H9 (cell line): Measurements from ENCODE around the gene SH3TC2. TPM values are rescaled to one million over a fixed set of nuclear protein-coding genes. Genes with fewer than 3 reads are reported as not detected.

ENCODE experiments used
- DNase-seq: peaks from one replicate; pipeline ENCODE4 v3.0.0-alpha.2; 2017
- H2AFZ ChIP-seq: one replicate; pipeline ENCODE4 v1.6.1; 2013; ENCODE audit warnings: mild to moderate bottlenecking, low read length, control low read depth, moderate library complexity
- H2AK5ac ChIP-seq: 2 replicates; pipeline ENCODE4 v1.6.1; 2013; ENCODE audit warnings: low read length, control low read depth, mixed read lengths; ENCODE audit not compliant: insufficient read length
- H2BK120ac ChIP-seq: one replicate; pipeline ENCODE4 v1.6.1; 2013; ENCODE audit warnings: low read depth, mild to moderate bottlenecking, low read length, control low read depth, inconsistent platforms; ENCODE audit not compliant: poor library complexity, severe bottlenecking
- H2BK12ac ChIP-seq: 2 replicates; pipeline ENCODE4 v1.6.1; 2013; ENCODE audit warnings: low read length, control low read depth, mixed read lengths, low read depth; ENCODE audit not compliant: insufficient read length
- H2BK15ac ChIP-seq: 2 replicates; pipeline ENCODE4 v1.6.1; 2013; ENCODE audit warnings: low read depth, low read length, control low read depth
- H2BK20ac ChIP-seq: one replicate; pipeline ENCODE4 v1.6.1; 2013; ENCODE audit warnings: low read depth, mild to moderate bottlenecking, low read length, control low read depth, inconsistent platforms; ENCODE audit not compliant: poor library complexity, severe bottlenecking
- H2BK5ac ChIP-seq: 2 replicates; pipeline ENCODE4 v1.6.1; 2013; ENCODE audit warnings: low read length, control low read depth, mixed read lengths; ENCODE audit not compliant: insufficient read length
- H3K14ac ChIP-seq: 2 replicates; pipeline ENCODE4 v1.6.1; 2013; ENCODE audit warnings: low read length, control low read depth; ENCODE audit not compliant: insufficient read depth
- H3K18ac ChIP-seq: 2 replicates; pipeline ENCODE4 v1.6.1; 2013; ENCODE audit warnings: low read depth, mild to moderate bottlenecking, mixed read lengths, low read length, control low read depth; ENCODE audit not compliant: insufficient read length
- H3K23ac ChIP-seq: 2 replicates; pipeline ENCODE4 v1.6.1; 2013; ENCODE audit warnings: low read length, control low read depth, mixed read lengths, low read depth; ENCODE audit not compliant: insufficient read length
- H3K23me2 ChIP-seq: 2 replicates; pipeline ENCODE4 v1.6.1; 2013; ENCODE audit warnings: low read depth, mild to moderate bottlenecking, mixed read lengths, low read length, control low read depth; ENCODE audit not compliant: insufficient read length, poor library complexity, severe bottlenecking
- H3K27ac ChIP-seq: 2 replicates; pipeline ENCODE4 v1.5.1; 2013; ENCODE audit warnings: low read length, control low read depth, mixed read lengths, low read depth; ENCODE audit not compliant: insufficient read length
- H3K27me3 ChIP-seq: 2 replicates; pipeline ENCODE4 v1.6.1; 2013; ENCODE audit warnings: low read length, control low read depth, inconsistent platforms; ENCODE audit not compliant: insufficient read depth
- H3K4ac ChIP-seq: 2 replicates; pipeline ENCODE4 v1.6.1; 2013; ENCODE audit warnings: low read depth, mild to moderate bottlenecking, control low read depth, inconsistent platforms, low read length, moderate library complexity
- H3K4me1 ChIP-seq: 2 replicates; pipeline ENCODE4 v1.6.1; 2013; ENCODE audit warnings: low read length, control low read depth, inconsistent platforms; ENCODE audit not compliant: insufficient read depth
- H3K4me2 ChIP-seq: 2 replicates; pipeline ENCODE4 v1.6.1; 2013; ENCODE audit warnings: low read length, control low read depth, mixed read lengths; ENCODE audit not compliant: insufficient read length, insufficient read depth
- H3K56ac ChIP-seq: 2 replicates; pipeline ENCODE4 v1.6.1; 2013; ENCODE audit warnings: low read depth, mild to moderate bottlenecking, mixed read lengths, low read length, control low read depth; ENCODE audit not compliant: insufficient read length
- H3K79me1 ChIP-seq: 2 replicates; pipeline ENCODE4 v1.6.1; 2013; ENCODE audit warnings: low read depth, mild to moderate bottlenecking, moderate library complexity, low read length, control low read depth, inconsistent platforms; ENCODE audit not compliant: insufficient read depth, poor library complexity, severe bottlenecking
- H3K79me2 ChIP-seq: 2 replicates; pipeline ENCODE4 v1.6.1; 2013; ENCODE audit warnings: low read length, control low read depth, inconsistent platforms; ENCODE audit not compliant: insufficient read depth
- H3K9ac ChIP-seq: 2 replicates; pipeline ENCODE4 v1.6.1; 2013; ENCODE audit warnings: low read length, control low read depth, mixed read lengths; ENCODE audit not compliant: insufficient read length; ENCODE audit errors: extremely low read depth
- H3K9me3 ChIP-seq: one replicate; pipeline ENCODE4 v1.6.1; 2013; ENCODE audit warnings: low read depth, low read length, inconsistent platforms; ENCODE audit not compliant: control insufficient read depth
- H3T11ph ChIP-seq: one replicate; pipeline ENCODE4 v1.6.1; 2013; ENCODE audit warnings: mild to moderate bottlenecking, low read length, control low read depth, inconsistent platforms
- H4K20me1 ChIP-seq: one replicate; pipeline ENCODE4 v1.6.1; 2013; ENCODE audit not compliant: control insufficient read depth, insufficient read length, insufficient read depth
- H4K5ac ChIP-seq: 2 replicates; pipeline ENCODE4 v1.6.1; 2013; ENCODE audit warnings: low read depth, mild to moderate bottlenecking, mixed read lengths, low read length, control low read depth; ENCODE audit not compliant: insufficient read length
- H4K8ac ChIP-seq: replicated peaks from 2 replicates; pipeline ENCODE4 v1.6.1; 2013; ENCODE audit warnings: low read length, control low read depth, mixed read lengths, low read depth; ENCODE audit not compliant: insufficient read length
- H4K91ac ChIP-seq: 2 replicates; pipeline ENCODE4 v1.6.1; 2013; ENCODE audit warnings: low read depth, mild to moderate bottlenecking, moderate library complexity, mixed read lengths, low read length, control low read depth; ENCODE audit not compliant: insufficient read length
- H3K27ac Mint-ChIP-seq, 3 experiments: 2 replicates in 2 of 3; 3 replicates in 1 of 3; pipeline ENCODE4 v1.8.0; 2020 to 2021; ENCODE audit warnings: mixed read lengths in 3 of 3, mild to moderate bottlenecking in 1 of 3, moderate library complexity in 1 of 3
- H3K27me3 Mint-ChIP-seq: 2 replicates; pipeline ENCODE4 v1.8.0; 2021; ENCODE audit warnings: low read depth, mild to moderate bottlenecking, moderate library complexity, mixed read lengths
- H3K36me3 Mint-ChIP-seq, 3 experiments: 2 replicates in 2 of 3; 3 replicates in 1 of 3; pipeline ENCODE4 v1.8.0; 2020 to 2021; ENCODE audit warnings: low read depth in 3 of 3, mixed read lengths in 3 of 3; ENCODE audit not compliant: insufficient read depth in 1 of 3
- H3K4me1 Mint-ChIP-seq, 2 experiments: 2 replicates each; pipeline ENCODE4 v1.8.0; 2020; ENCODE audit warnings: mixed read lengths in 2 of 2
- H3K4me3 Mint-ChIP-seq, 2 experiments: 2 replicates in 1 of 2; 3 replicates in 1 of 2; pipeline ENCODE4 v1.8.0; 2020 to 2021; ENCODE audit warnings: mild to moderate bottlenecking in 2 of 2, mixed read lengths in 2 of 2, moderate library complexity in 1 of 2
- H3K9me3 Mint-ChIP-seq, 2 experiments: 2 replicates in 1 of 2; 3 replicates in 1 of 2; pipeline ENCODE4 v1.8.0; 2020; ENCODE audit warnings: mild to moderate bottlenecking in 2 of 2, mixed read lengths in 2 of 2, moderate library complexity in 1 of 2
- WGBS: extraction: QIAGEN DNeasy Blood & Tissue Kit; methylation state at CpG from one replicate; pipeline ENCODE4 v1.1.7; 2013; ENCODE audit warnings: missing lambda C conversion rate, low lambda C conversion rate, mixed read lengths; ENCODE audit not compliant: insufficient read length; ENCODE audit errors: extremely low coverage; 5-methylcytosine and 5-hydroxymethylcytosine counted together
- total RNA-seq: library from RNA; stranded (reverse); gene quantifications from 2 replicates; pipeline ENCODE4 v1.2.1, GENCODE V29; 2021
- TF ChIP-seq, protein P1 (sequence below): fragments of 200-600 bp; sonication (generic); conservative IDR thresholded peaks from 3 replicates; pipeline ENCODE4 v1.8.0; 2021; ENCODE audit warnings: antibody characterized with exemption, mild to moderate bottlenecking

Gene SH3TC2
- total RNA-seq, 1 experiment from 2014 or later = not detected

DNA sequence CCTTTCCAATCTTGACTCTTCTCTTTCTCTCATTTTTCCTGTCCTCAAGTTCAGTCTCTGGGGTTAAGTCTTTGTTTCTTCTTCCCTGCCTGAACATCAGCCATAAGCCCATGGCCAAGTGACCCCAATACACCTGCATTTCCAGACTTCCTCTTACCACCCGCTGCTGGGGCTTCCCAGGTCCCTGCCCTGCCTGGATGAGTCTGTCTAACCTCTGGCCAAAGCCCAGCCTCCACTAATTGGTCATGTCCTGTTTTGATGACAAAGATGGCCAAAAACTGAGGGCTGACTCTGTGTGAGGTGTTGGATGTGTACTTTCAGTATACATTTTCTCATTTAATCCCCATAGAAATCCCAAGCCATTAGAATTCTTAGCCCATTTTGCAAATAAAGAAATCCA, 47.3 kb downstream of the SH3TC2 start:
- H3T11ph ChIP-seq = no peak overlapping the region
- no peak overlapping the region for H3K4ac ChIP-seq
- H2BK20ac ChIP-seq = no peak overlapping the region
- no peak overlapping the region for H4K8ac ChIP-seq
- H3K14ac ChIP-seq = no peak overlapping the region
- H4K91ac ChIP-seq = no peak overlapping the region
- H2AFZ ChIP-seq = no peak overlapping the region
- H3K4me3 Mint-ChIP-seq = no peak overlapping the region
- H3K23ac ChIP-seq = no peak overlapping the region
- no peaks in the 10 kb centered on the region for H3K27me3 ChIP-seq
- no peak overlapping the region for H2AK5ac ChIP-seq
- no peaks in the 10 kb centered on the region for H3K4me1 ChIP-seq
- H3K56ac ChIP-seq = no peak overlapping the region
- no peak for DNase-seq
- H3K27ac Mint-ChIP-seq = no peak overlapping the region
- H2BK120ac ChIP-seq = no peak overlapping the region
- no peak overlapping the region for H3K18ac ChIP-seq
- H3K23me2 ChIP-seq = no peaks in the 10 kb centered on the region
- no peak overlapping the region for H3K4me2 ChIP-seq
- H2BK5ac ChIP-seq = no peak overlapping the region
- no peak overlapping the region for H3K9ac ChIP-seq
- no peaks in the 10 kb centered on the region for H3K27me3 Mint-ChIP-seq
- H3K9me3 ChIP-seq = no peaks in the 10 kb centered on the region
- no peaks in the 10 kb centered on the region for H3K36me3 Mint-ChIP-seq
- no peak overlapping the region for H2BK15ac ChIP-seq
- H3K79me2 ChIP-seq = no peaks in the 10 kb centered on the region
- no CpG with 5 or more reads among the region's 1 CpG for WGBS
- H4K5ac ChIP-seq = no peak overlapping the region
- H3K27ac ChIP-seq = no peak overlapping the region
- no peaks in the 10 kb centered on the region for H3K79me1 ChIP-seq
- TF ChIP-seq, protein P1, sequence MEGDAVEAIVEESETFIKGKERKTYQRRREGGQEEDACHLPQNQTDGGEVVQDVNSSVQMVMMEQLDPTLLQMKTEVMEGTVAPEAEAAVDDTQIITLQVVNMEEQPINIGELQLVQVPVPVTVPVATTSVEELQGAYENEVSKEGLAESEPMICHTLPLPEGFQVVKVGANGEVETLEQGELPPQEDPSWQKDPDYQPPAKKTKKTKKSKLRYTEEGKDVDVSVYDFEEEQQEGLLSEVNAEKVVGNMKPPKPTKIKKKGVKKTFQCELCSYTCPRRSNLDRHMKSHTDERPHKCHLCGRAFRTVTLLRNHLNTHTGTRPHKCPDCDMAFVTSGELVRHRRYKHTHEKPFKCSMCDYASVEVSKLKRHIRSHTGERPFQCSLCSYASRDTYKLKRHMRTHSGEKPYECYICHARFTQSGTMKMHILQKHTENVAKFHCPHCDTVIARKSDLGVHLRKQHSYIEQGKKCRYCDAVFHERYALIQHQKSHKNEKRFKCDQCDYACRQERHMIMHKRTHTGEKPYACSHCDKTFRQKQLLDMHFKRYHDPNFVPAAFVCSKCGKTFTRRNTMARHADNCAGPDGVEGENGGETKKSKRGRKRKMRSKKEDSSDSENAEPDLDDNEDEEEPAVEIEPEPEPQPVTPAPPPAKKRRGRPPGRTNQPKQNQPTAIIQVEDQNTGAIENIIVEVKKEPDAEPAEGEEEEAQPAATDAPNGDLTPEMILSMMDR = no peak
- peaks cover 10 to 13% of the 10 kb centered on the region in 2 experiments for H3K4me1 Mint-ChIP-seq
- no peaks in the 10 kb centered on the region for H3K9me3 Mint-ChIP-seq
- H4K20me1 ChIP-seq = no peaks in the 10 kb centered on the region
- H2BK12ac ChIP-seq = no peak overlapping the region
